ENCODE data around the gene VIPR2. TPM values are rescaled to one million over a fixed set of nuclear protein-coding genes. Genes with fewer than 3 reads are reported as not detected.

VIPR2 gene
- total and polyA plus RNA-seq, 2 of the 13 experiments (the other 11 are each of a cell fraction or from before 2014, with no cell fraction given), result not detected

- TF ChIP-seq DPF2 (CRISPR knock-in tag; IDR thresholded peaks at IDR 0.05; ENCODE audit: borderline replicate concordance, low read depth), result no peak
- TF ChIP-seq ZNF34 (CRISPR knock-in tag; IDR thresholded peaks at IDR 0.05; ENCODE audit: borderline replicate concordance), result no peak
These were observed 151.9 kb downstream of the VIPR2 start (continued) for GRCh38 chr7:158992759-158993158.

GRCh38 chr7:158991824-158992621 is 152.6 kb downstream of the VIPR2 start:
- WGBS (ENCODE audit: low lambda C conversion rate), result 59% methylated on average over 14 of the region's 21 CpGs
- Histone ChIP-seq H3K79me2 (ENCODE audit: insufficient read depth, low read length) (no peaks in the 10 kb centered on the region), H3K4me1 (ENCODE audit: insufficient read depth, low read length) (no peaks in the 10 kb centered on the region), H2AFZ (ENCODE audit: low read length) (no peak overlapping the region), H3K27me3 (ENCODE audit: control insufficient read depth in 1 of 2, insufficient read depth in 2 of 2, low read length in 2 of 2) (peaks cover 11 to 34% of the 10 kb centered on the region in 2 experiments; a peak in 4 of 5 replicates), H3K9ac (ENCODE audit: insufficient read depth, low read depth, low read length) (no peak overlapping the region), H3K4me2 (ENCODE audit: low read depth, low read length) (no peak overlapping the region), H3K27ac (ENCODE audit: extremely low read length, insufficient read depth, low read length) (no peak overlapping the region), H3K36me3 (replicated peaks in 1 of 2; ENCODE audit: control insufficient read depth in 1 of 2, insufficient read depth in 2 of 2, low read length in 2 of 2) (no peaks in the 10 kb centered on the region), H4K20me1 (ENCODE audit: insufficient read depth, low read length) (no peaks in the 10 kb centered on the region), H3K9me3 (ENCODE audit: low read length) (peaks cover 13% of the 10 kb centered on the region), H3K4me3 (replicated peaks in 1 of 3; ENCODE audit: insufficient read depth in 1 of 3, low read depth in 2 of 3, low read length in 3 of 3) (no peak overlapping the region)
- ATAC-seq, result no peak
- FAIRE-seq, result no peak
- in situ Hi-C loops (cut with HindIII; ENCODE audit: extremely low pct_ligation_motif_present, low pct_unique_long_range_greater_than_20kb), result no loop called here
- CTCF ChIA-PET (ENCODE audit: low intra/inter-chr PET ratio, low total read pairs), result no interaction called here
- intact Hi-C loops (cut with micrococcal nuclease; ENCODE audit: unreplicated experiment), result no loop called here
- POLR2A ChIA-PET, result no interaction called here
- DNase-seq (ENCODE audit: low spot score), result no peak
- no TSS peak for BruUV-seq (replicated peaks)
- TF ChIP-seq ZNF530 (CRISPR knock-in tag; IDR thresholded peaks at IDR 0.05; ENCODE audit: low read depth) (no peak), MED8 (CRISPR knock-in tag; IDR thresholded peaks at IDR 0.05; ENCODE audit: insufficient replicate concordance) (no peak), KLF16 (CRISPR knock-in tag; IDR thresholded peaks at IDR 0.05) (no peak), CREM (IDR thresholded peaks at IDR 0.05) (no peak), CREM (CRISPR knock-in tag; IDR thresholded peaks at IDR 0.05) (no peak), NAIF1 (CRISPR knock-in tag; IDR thresholded peaks at IDR 0.05; ENCODE audit: borderline replicate concordance) (no peak), ZNF333 (CRISPR knock-in tag; IDR thresholded peaks at IDR 0.05; ENCODE audit: borderline replicate concordance) (no peak), ZXDC (CRISPR knock-in tag; IDR thresholded peaks at IDR 0.05) (no peak), ZNF326 (CRISPR knock-in tag; IDR thresholded peaks at IDR 0.05; ENCODE audit: borderline replicate concordance) (no peak)
